ENCODE data around the gene APOL1.
A peak's percentile ranks its signal among the peaks of the same experiment; 100 is the strongest.
"Not testable (repeated sequence)": the region's sequence is repeated elsewhere in the genome, so short reads cannot be mapped to it uniquely, and the experiment has no call there.

The APOL1 gene

DNA sequence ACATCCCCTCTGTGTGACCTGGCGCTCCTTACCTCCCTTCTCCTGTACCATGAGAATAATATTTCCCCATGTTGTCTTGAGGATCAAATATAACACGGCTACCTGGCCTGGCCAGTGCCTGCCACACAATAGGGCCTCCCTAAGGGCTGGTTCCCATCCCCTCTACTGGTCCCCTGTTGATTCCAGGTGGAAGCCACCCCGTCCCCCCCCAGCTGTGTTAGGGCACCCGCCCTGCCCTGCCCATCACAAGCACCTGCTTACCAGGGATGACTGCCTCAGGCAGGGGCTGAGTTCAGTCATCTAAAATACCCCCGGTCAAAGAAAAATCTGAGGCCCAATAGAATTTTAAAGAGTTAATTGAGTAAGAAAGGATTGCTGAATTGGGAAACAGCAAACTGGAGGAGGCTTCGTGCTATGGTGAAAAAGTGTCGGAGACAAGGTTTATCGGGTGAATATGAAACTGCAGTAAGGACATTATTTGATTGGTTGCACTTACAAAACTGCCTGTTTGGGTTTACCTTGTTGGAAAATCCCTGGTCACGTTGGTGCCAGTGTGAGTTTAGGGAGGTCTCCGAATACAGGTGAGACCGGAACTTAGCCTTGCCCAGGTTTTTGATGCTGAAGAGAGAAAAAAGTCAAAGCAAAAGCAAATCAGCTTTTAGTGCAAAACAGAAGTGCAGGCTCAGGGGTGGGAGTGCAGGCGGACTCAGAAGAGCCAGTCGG, 5.2 kb downstream of the APOL1 start:
- no peak for TF ChIP-seq CTCF (conservative IDR thresholded peaks at IDR 0.05; ENCODE audit: low read depth, low read length)
- Histone ChIP-seq H3K4me1 (ENCODE audit: low read depth, poor library complexity, severe bottlenecking) (peaks cover 72% of the 10 kb centered on the region), H3K9ac (peak overlapping the region; percentile 56), H3K27me3 (ENCODE audit: insufficient read depth, low read depth) (no peaks in the 10 kb centered on the region), H3K4me2 (peak overlapping the region; percentile 89), H4K20me1 (ENCODE audit: insufficient read depth) (no peaks in the 10 kb centered on the region), H3K79me2 (ENCODE audit: insufficient read depth, low read depth) (no peaks in the 10 kb centered on the region), H3K36me3 (ENCODE audit: insufficient read depth) (no peaks in the 10 kb centered on the region), H3K4me3 (IDR thresholded peaks at IDR 0.05; ENCODE audit: insufficient read depth, low read depth, low read length) (no peak overlapping the region), H3K27ac (peak overlapping the region; percentile 94), H2AFZ (ENCODE audit: low read depth) (peak overlapping the region; percentile 71)

- Histone ChIP-seq H3K9ac (peak overlapping the region; percentile 56), H3K27ac (peak overlapping the region; percentile 94), H4K20me1 (ENCODE audit: insufficient read depth) (no peaks in the 10 kb centered on the region), H3K4me3 (IDR thresholded peaks at IDR 0.05; ENCODE audit: insufficient read depth, low read depth, low read length) (no peak overlapping the region), H3K36me3 (ENCODE audit: insufficient read depth) (no peaks in the 10 kb centered on the region), H3K4me1 (ENCODE audit: low read depth, poor library complexity, severe bottlenecking) (peaks cover 63% of the 10 kb centered on the region), H2AFZ (ENCODE audit: low read depth) (peak overlapping the region; percentile 71), H3K4me2 (peak overlapping the region; percentile 89), H3K79me2 (ENCODE audit: insufficient read depth, low read depth) (no peaks in the 10 kb centered on the region), H3K27me3 (ENCODE audit: insufficient read depth, low read depth) (no peaks in the 10 kb centered on the region)
- no peak for TF ChIP-seq CTCF (conservative IDR thresholded peaks at IDR 0.05; ENCODE audit: low read depth, low read length)
These were observed 6.0 kb downstream of the APOL1 start for GRCh38 chr22:36258701-36259614.

DNA sequence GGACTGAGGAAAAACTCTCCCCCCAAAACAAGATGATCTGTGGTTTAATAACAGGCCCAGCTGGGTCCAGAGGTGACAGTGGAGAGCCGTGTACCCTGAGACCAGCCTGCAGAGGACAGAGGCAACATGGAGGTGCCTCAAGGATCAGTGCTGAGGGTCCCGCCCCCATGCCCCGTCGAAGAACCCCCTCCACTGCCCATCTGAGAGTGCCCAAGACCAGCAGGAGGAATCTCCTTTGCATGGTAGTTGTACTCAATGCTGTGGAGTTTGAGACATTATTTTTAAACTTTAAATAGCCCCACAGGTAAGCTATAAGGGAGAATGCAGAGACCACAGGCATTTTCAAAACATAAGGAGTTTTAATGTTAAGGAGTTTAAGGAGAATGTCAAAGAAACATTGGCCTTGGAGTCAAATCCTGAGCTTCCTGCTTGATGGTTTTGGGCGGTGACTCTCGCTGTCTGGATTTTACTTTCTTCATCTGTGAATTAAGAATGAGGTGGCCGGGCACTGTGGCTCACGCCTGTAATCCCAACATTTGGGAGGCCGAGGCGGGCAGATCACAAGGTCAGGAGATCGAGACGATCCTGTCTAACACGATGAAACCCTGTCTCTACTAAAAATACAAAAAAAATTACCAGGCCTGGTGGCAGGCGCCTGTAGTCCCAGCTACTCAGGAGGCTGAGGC, 6.8 kb downstream of the APOL1 start:
- no peaks in the 10 kb centered on the region for H3K27me3 ChIP-seq (ENCODE audit: insufficient read depth, low read depth)

GRCh38 chr22:36261675-36262074, 8.7 kb downstream of the APOL1 start:
- H3K4me3 ChIP-seq (IDR thresholded peaks at IDR 0.05; ENCODE audit: insufficient read depth, low read depth, low read length); H3K27me3 ChIP-seq (ENCODE audit: insufficient read depth, low read depth); H3K36me3 ChIP-seq (ENCODE audit: insufficient read depth); H3K79me2 ChIP-seq (ENCODE audit: insufficient read depth, low read depth); H3K9ac ChIP-seq; H3K27ac ChIP-seq; H4K20me1 ChIP-seq (ENCODE audit: insufficient read depth); H2AFZ ChIP-seq (ENCODE audit: low read depth): not testable (repeated sequence)
- Histone ChIP-seq H3K4me2 (0 out of 2 replicates have a peak overlapping the region, but pooled peaks have one; percentile 3), H3K4me1 (ENCODE audit: low read depth, poor library complexity, severe bottlenecking) (peaks cover 53% of the 10 kb centered on the region)

More for the DNA sequence above, 6.8 kb downstream of the APOL1 start:
- Histone ChIP-seq H4K20me1 (ENCODE audit: insufficient read depth) (no peaks in the 10 kb centered on the region), H3K4me3 (IDR thresholded peaks at IDR 0.05; ENCODE audit: insufficient read depth, low read depth, low read length) (no peak overlapping the region), H3K36me3 (ENCODE audit: insufficient read depth) (no peaks in the 10 kb centered on the region), H3K79me2 (ENCODE audit: insufficient read depth, low read depth) (no peaks in the 10 kb centered on the region), H2AFZ (ENCODE audit: low read depth) (peak overlapping the region; percentile 35; the same call in 1 of the 2 replicates), H3K4me1 (ENCODE audit: low read depth, poor library complexity, severe bottlenecking) (peaks cover 58% of the 10 kb centered on the region), H3K4me2 (peak overlapping the region; percentile 89), H3K9ac (peak overlapping the region; percentile 56; the same call in 1 of the 2 replicates), H3K27ac (peak overlapping the region; percentile 94)
- no peak for TF ChIP-seq CTCF (conservative IDR thresholded peaks at IDR 0.05; ENCODE audit: low read depth, low read length)

GRCh38 chr22:36262307-36262706, 9.4 kb downstream of the APOL1 start:
- not testable (repeated sequence) for H4K20me1 ChIP-seq (ENCODE audit: insufficient read depth); H3K9ac ChIP-seq; H3K27me3 ChIP-seq (ENCODE audit: insufficient read depth, low read depth); H2AFZ ChIP-seq (ENCODE audit: low read depth); H3K36me3 ChIP-seq (ENCODE audit: insufficient read depth); H3K4me3 ChIP-seq (IDR thresholded peaks at IDR 0.05; ENCODE audit: insufficient read depth, low read depth, low read length); H3K27ac ChIP-seq; H3K79me2 ChIP-seq (ENCODE audit: insufficient read depth, low read depth); H3K4me2 ChIP-seq
- H3K4me1 ChIP-seq (ENCODE audit: low read depth, poor library complexity, severe bottlenecking), result peaks cover 46% of the 10 kb centered on the region

DNA sequence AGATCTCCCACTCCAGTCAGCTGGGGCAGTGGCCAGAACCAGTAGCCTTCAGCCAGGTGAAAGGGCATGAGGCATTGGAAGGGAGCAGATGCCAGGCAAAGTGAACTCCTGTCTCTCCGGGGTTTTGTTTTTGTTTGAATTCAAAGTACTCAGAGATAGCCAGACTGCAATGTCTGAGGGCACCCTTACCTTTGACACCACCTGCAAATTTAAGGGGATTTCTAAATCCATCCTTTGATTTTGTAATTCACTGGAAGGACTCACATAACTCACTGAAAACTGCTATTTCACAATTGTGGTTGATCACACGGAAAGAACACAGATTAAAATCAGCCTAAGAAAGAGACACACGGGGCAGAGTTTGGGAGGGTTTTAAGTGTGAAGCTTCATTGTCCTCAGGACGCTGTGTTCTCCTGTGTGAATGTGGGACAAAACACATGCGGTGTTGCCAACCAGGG, 10.3 kb downstream of the APOL1 start:
- not testable (repeated sequence) for H3K79me2 ChIP-seq (ENCODE audit: insufficient read depth, low read depth); H2AFZ ChIP-seq (ENCODE audit: low read depth); H4K20me1 ChIP-seq (ENCODE audit: insufficient read depth); H3K9ac ChIP-seq; H3K4me3 ChIP-seq (IDR thresholded peaks at IDR 0.05; ENCODE audit: insufficient read depth, low read depth, low read length); H3K27me3 ChIP-seq (ENCODE audit: insufficient read depth, low read depth); H3K27ac ChIP-seq; H3K36me3 ChIP-seq (ENCODE audit: insufficient read depth); H3K4me2 ChIP-seq
- H3K4me1 ChIP-seq (ENCODE audit: low read depth, poor library complexity, severe bottlenecking), result peaks cover 37% of the 10 kb centered on the region

All from KMS-11 (cell line).